Bronchial epithelial cell (primary cell): ENCODE results near the gene NEDD4L. TPM values are rescaled to one million over a fixed set of nuclear protein-coding genes. Genes with fewer than 3 reads are reported as not detected.

Source experiments
- DNase-seq: peaks from one replicate; pipeline ENCODE4 v3.0.0-alpha.2; 2010; ENCODE audit warnings: low read depth
- FAIRE-seq: peaks from 2 replicates; lab custom pipeline; 2011; peaks lifted over from hg19 to GRCh38; lab: Jason Lieb, UNC
- H3K27me3 ChIP-seq: 2 replicates; pipeline ENCODE4 v1.5.1; 2011; ENCODE audit warnings: low read length; ENCODE audit not compliant: control insufficient read depth, insufficient read depth
- H3K36me3 ChIP-seq: 2 replicates; pipeline ENCODE4 v1.5.1; 2011; ENCODE audit warnings: low read length; ENCODE audit not compliant: control insufficient read depth, insufficient read depth
- H3K4me3 ChIP-seq: 2 replicates; pipeline ENCODE4 v1.5.1; 2011; ENCODE audit warnings: mild to moderate bottlenecking, low read depth, low read length, control low read depth
- CTCF ChIP-seq: IDR thresholded peaks from 2 replicates; pipeline ENCODE4 v1.5.1; 2011; ENCODE audit warnings: mild to moderate bottlenecking, moderate library complexity, low read length, control low read depth, inconsistent platforms; ENCODE audit not compliant: insufficient read depth, severe bottlenecking
- total RNA-seq: library from RNA; depleted of rRNA; stranded (reverse); fragments of >200 nt; gene quantifications from 2 replicates; pipeline ENCODE4 v1.2.1, GENCODE V29; 2014

Gene NEDD4L
- total RNA-seq, 1 donor from 2014 or later, result 11.3 TPM

GRCh38 chr18:58136879-58137278, 92.9 kb downstream of the NEDD4L start:
- Histone ChIP-seq H3K27me3 (no peaks in the 10 kb centered on the region), H3K36me3 (no peaks in the 10 kb centered on the region), H3K4me3 (no peak overlapping the region)
- no peak for TF ChIP-seq CTCF
- FAIRE-seq, result no peak
- no peak for DNase-seq

GRCh38 chr18:58139459-58140386, 95.7 kb downstream of the NEDD4L start:
- H3K36me3 ChIP-seq, result no peaks in the 10 kb centered on the region
- FAIRE-seq, result no peak
- no peak for TF ChIP-seq CTCF
- H3K4me3 ChIP-seq, result no peak overlapping the region
- H3K27me3 ChIP-seq, result no peaks in the 10 kb centered on the region
- DNase-seq, result peak; percentile 16

- TF ChIP-seq CTCF, result no peak
- no peaks in the 10 kb centered on the region for H3K36me3 ChIP-seq
- H3K4me3 ChIP-seq, result no peak overlapping the region
- DNase-seq, result no peak
- no peaks in the 10 kb centered on the region for H3K27me3 ChIP-seq
- no peak for FAIRE-seq
Measured at GRCh38 chr18:58140387-58141325, 96.6 kb downstream of the NEDD4L start.

- FAIRE-seq (no peak), DNase-seq (no peak)
- Histone ChIP-seq H3K4me3 (no peak overlapping the region), H3K27me3 (no peaks in the 10 kb centered on the region), H3K36me3 (no peaks in the 10 kb centered on the region)
- no peak for TF ChIP-seq CTCF
Measured at GRCh38 chr18:58143386-58143785, 99.4 kb downstream of the NEDD4L start.

GRCh38 chr18:58144106-58144505, 100.1 kb downstream of the NEDD4L start:
- FAIRE-seq, result no peak
- no peak for TF ChIP-seq CTCF
- Histone ChIP-seq H3K36me3 (no peaks in the 10 kb centered on the region), H3K27me3 (no peaks in the 10 kb centered on the region), H3K4me3 (no peak overlapping the region)
- DNase-seq, result no peak
